Bronchial epithelial cell (primary cell): ENCODE results near the gene SORCS2. TPM values are rescaled to one million over a fixed set of nuclear protein-coding genes. Genes with fewer than 3 reads are reported as not detected.

ENCODE experiments used
- DNase-seq: peaks from one replicate; pipeline ENCODE4 v3.0.0-alpha.2; 2010; ENCODE audit warnings: low read depth
- FAIRE-seq: peaks from 2 replicates; lab custom pipeline; 2011; peaks lifted over from hg19 to GRCh38; lab: Jason Lieb, UNC
- H3K27me3 ChIP-seq: 2 replicates; pipeline ENCODE4 v1.5.1; 2011; ENCODE audit warnings: low read length; ENCODE audit not compliant: control insufficient read depth, insufficient read depth
- H3K36me3 ChIP-seq: 2 replicates; pipeline ENCODE4 v1.5.1; 2011; ENCODE audit warnings: low read length; ENCODE audit not compliant: control insufficient read depth, insufficient read depth
- H3K4me3 ChIP-seq: 2 replicates; pipeline ENCODE4 v1.5.1; 2011; ENCODE audit warnings: mild to moderate bottlenecking, low read depth, low read length, control low read depth
- CTCF ChIP-seq: IDR thresholded peaks from 2 replicates; pipeline ENCODE4 v1.5.1; 2011; ENCODE audit warnings: mild to moderate bottlenecking, moderate library complexity, low read length, control low read depth, inconsistent platforms; ENCODE audit not compliant: insufficient read depth, severe bottlenecking
- total RNA-seq: library from RNA; depleted of rRNA; stranded (reverse); fragments of >200 nt; gene quantifications from 2 replicates; pipeline ENCODE4 v1.2.1, GENCODE V29; 2014

Gene SORCS2
- total RNA-seq, 1 donor from 2014 or later: under 0.01 TPM

GRCh38 chr4:7147261-7147660 is 45.1 kb upstream of the SORCS2 start:
- Histone ChIP-seq H3K4me3 (no peak overlapping the region), H3K36me3 (no peaks in the 10 kb centered on the region), H3K27me3 (no peaks in the 10 kb centered on the region)
- FAIRE-seq: no peak
- no peak for TF ChIP-seq CTCF
- no peak for DNase-seq

- TF ChIP-seq CTCF: no peak
- Histone ChIP-seq H3K4me3 (no peak overlapping the region), H3K36me3 (no peaks in the 10 kb centered on the region), H3K27me3 (no peaks in the 10 kb centered on the region)
- no peak for FAIRE-seq
- no peak for DNase-seq
Observed at GRCh38 chr4:7147661-7148310, 44.6 kb upstream of the SORCS2 start.

GRCh38 chr4:7148337-7148736 is 44.0 kb upstream of the SORCS2 start:
- no peak overlapping the region for H3K4me3 ChIP-seq
- FAIRE-seq (no peak), DNase-seq (no peak)
- no peaks in the 10 kb centered on the region for H3K27me3 ChIP-seq
- H3K36me3 ChIP-seq: no peaks in the 10 kb centered on the region
- TF ChIP-seq CTCF: no peak

- Histone ChIP-seq H3K27me3 (no peaks in the 10 kb centered on the region), H3K4me3 (no peak overlapping the region), H3K36me3 (no peaks in the 10 kb centered on the region)
- FAIRE-seq: no peak
- TF ChIP-seq CTCF: no peak
- DNase-seq: no peak
Observed at GRCh38 chr4:7150036-7150635, 42.2 kb upstream of the SORCS2 start.

- TF ChIP-seq CTCF: no peak
- H3K36me3 ChIP-seq: no peaks in the 10 kb centered on the region
- DNase-seq (no peak), FAIRE-seq (no peak)
- H3K27me3 ChIP-seq: no peaks in the 10 kb centered on the region
- no peak overlapping the region for H3K4me3 ChIP-seq
Observed at GRCh38 chr4:7151668-7152227, 40.6 kb upstream of the SORCS2 start.
